Retinal pigment epithelial cell (primary cell): ENCODE data around the gene MAPK1.
"Not testable (repeated sequence)": the region's sequence is repeated elsewhere in the genome, so short reads cannot be mapped to it uniquely, and the experiment has no call there.

Source experiments
- DNase-seq: peaks from one replicate; pipeline ENCODE4 v3.0.0-alpha.2; 2010; ENCODE audit warnings: low read depth
- H3K4me3 ChIP-seq: 2 replicates; pipeline ENCODE4 v1.5.1; 2011; ENCODE audit warnings: mild to moderate bottlenecking, low read length, control low read depth, moderate library complexity
- CTCF ChIP-seq: conservative IDR thresholded peaks from 2 replicates; pipeline ENCODE4 v1.5.1; 2011; ENCODE audit warnings: low read depth, low read length, control low read depth, inconsistent platforms

The MAPK1 gene

GRCh38 chr22:21827628-21828267, 39.7 kb downstream of the MAPK1 start:
- DNase-seq = no peak
- TF ChIP-seq CTCF = no peak
- H3K4me3 ChIP-seq = no peak overlapping the region

- DNase-seq = no peak
Measured at GRCh38 chr22:21826204-21826603, 41.2 kb downstream of the MAPK1 start.

GRCh38 chr22:21824962-21825361, 42.5 kb downstream of the MAPK1 start:
- not testable (repeated sequence) for DNase-seq, H3K4me3 ChIP-seq

More at GRCh38 chr22:21826204-21826603, 41.2 kb downstream of the MAPK1 start:
- no peak overlapping the region for H3K4me3 ChIP-seq
- no peak for TF ChIP-seq CTCF

GRCh38 chr22:21824445-21824912, 43.0 kb downstream of the MAPK1 start:
- no peak for TF ChIP-seq CTCF
- DNase-seq = no peak
- H3K4me3 ChIP-seq = no peak overlapping the region

- DNase-seq = no peak
- no peak overlapping the region for H3K4me3 ChIP-seq
- no peak for TF ChIP-seq CTCF
Measured at GRCh38 chr22:21823740-21824444, 43.6 kb downstream of the MAPK1 start.

- no peak for DNase-seq
- no peak for TF ChIP-seq CTCF
- H3K4me3 ChIP-seq = no peak overlapping the region
Measured at GRCh38 chr22:21819183-21819770, 48.2 kb downstream of the MAPK1 start.

- no peak for TF ChIP-seq CTCF
- no peak for DNase-seq
- H3K4me3 ChIP-seq = no peak overlapping the region
Measured at GRCh38 chr22:21818487-21819182, 48.8 kb downstream of the MAPK1 start.

GRCh38 chr22:21817497-21817853, 50.0 kb downstream of the MAPK1 start:
- not testable (repeated sequence) for DNase-seq, H3K4me3 ChIP-seq
